Psoas muscle (tissue), 8 donors: ENCODE measurements around the gene FAM163B. TPM values are rescaled to one million over a fixed set of nuclear protein-coding genes. Genes with fewer than 3 reads are reported as not detected.

Experiments used
- ATAC-seq, 4 donors: fragments of 200-7000 bp; cut with Tn5 transposase; one replicate each; pipeline ENCODE4 v1.9.1; 2020; ENCODE audit warnings: moderate library complexity in 3 of 4, mild to moderate bottlenecking in 2 of 4
- DNase-seq, 2 donors: peaks; one replicate each; pipeline ENCODE4 v3.0.0-alpha.2; 2020
- H3K27ac ChIP-seq: fragments of 200-600 bp; one replicate; pipeline ENCODE4 v1.8.0; 2022
- H3K27me3 ChIP-seq, 3 donors: fragments of 200-600 bp in 1 of 3; one replicate each; pipeline versions ENCODE4 v1.6.1 to v1.8.0; 2013 to 2022; ENCODE audit warnings: low read length in 2 of 3, mild to moderate bottlenecking in 2 of 3, moderate library complexity in 1 of 3; ENCODE audit not compliant: insufficient read depth in 3 of 3
- H3K36me3 ChIP-seq, 2 donors: fragments of 200-600 bp in 1 of 2; one replicate each; pipeline versions ENCODE4 v1.6.1 to v1.8.0; 2013 to 2022; ENCODE audit warnings: low read depth in 1 of 2, mild to moderate bottlenecking in 1 of 2, moderate library complexity in 1 of 2; ENCODE audit not compliant: insufficient read depth in 1 of 2
- H3K4me1 ChIP-seq: fragments of 200-600 bp; one replicate; pipeline ENCODE4 v1.8.0; 2022
- H3K4me3 ChIP-seq: fragments of 200-600 bp; one replicate; pipeline ENCODE4 v1.8.0; 2022; ENCODE audit warnings: mild to moderate bottlenecking
- H3K9me3 ChIP-seq: fragments of 200-600 bp; one replicate; pipeline ENCODE4 v1.8.0; 2022
- WGBS, 3 donors: extraction: QIAGEN DNeasy Blood & Tissue Kit; methylation state at CpG; one replicate each; pipeline versions ENCODE4 v1.1.6 to v1.1.7; 2013; 5-methylcytosine and 5-hydroxymethylcytosine counted together
- intact Hi-C, 2 donors: fragments of 100-400 bp; cut with DNase I; formaldehyde crosslinking; loops; one replicate each; pipeline versions ENCODE4 v1.11.0 to v1.14.2; 2022
- polyA plus RNA-seq, 3 donors: library from polyadenylated mRNA; stranded (reverse); fragments of 200-250 nt; gene quantifications; one replicate each; pipeline ENCODE4 v1.2.3, GENCODE V29; 2013
- total RNA-seq, 4 donors: library from RNA; stranded (reverse); fragmentation: NEBNext Ultra II Directional in 2 of 4; extraction: Animal tissue kit (Norgen Biotek cat#: 25700) in 2 of 4; gene quantifications; one replicate each; pipeline versions ENCODE4 v1.2.1 to v1.2.4, GENCODE V29; 2021 to 2023
- TF ChIP-seq, protein P1 (sequence below): fragments of 200-600 bp; IDR thresholded peaks from one replicate; pipeline ENCODE4 v1.8.0; 2022; ENCODE audit warnings: antibody characterized with exemption
- donor health status: healthy with polysubstance abuse.
- donor health status: DM: no; HTN: no; CAD: no; lungs with moderate emphysema.
- donor health status: Bipolar disorder and iron deficiency.
- donor health status: healthy.
- donor health status: DM: yes; HTN: yes; CAD: no.
- donor health status: DM: no; HTN: no; CAD: no.
- donor health status: DM: no; HTN: no; CAD: no.
- donor health status: DM: yes; HTN: yes; CAD: no.

FAM163B gene
- total and polyA plus RNA-seq, 7 donors, result not detected

- Histone ChIP-seq H3K9me3 (no peaks in the 10 kb centered on the region), H3K36me3 (no peaks in the 10 kb centered on the region), H3K4me1 (no peaks in the 10 kb centered on the region), H3K27me3 (peaks cover 0 to 41% (median 6%) of the 10 kb centered on the region in 3 donors), H3K27ac (no peak overlapping the region), H3K4me3 (no peak overlapping the region)
- intact Hi-C loops, result loop anchor here in 1 of 2 donors (5.0 kb wide), 1 partner anchor 136 kb away; no protein-coding TSS in a partner anchor
- DNase-seq (no peak), ATAC-seq (no peak)
- 83 to 86% (median 84%) methylated on average over 17 of the region's 17 CpGs for WGBS, 3 donors
- TF ChIP-seq, protein P1, sequence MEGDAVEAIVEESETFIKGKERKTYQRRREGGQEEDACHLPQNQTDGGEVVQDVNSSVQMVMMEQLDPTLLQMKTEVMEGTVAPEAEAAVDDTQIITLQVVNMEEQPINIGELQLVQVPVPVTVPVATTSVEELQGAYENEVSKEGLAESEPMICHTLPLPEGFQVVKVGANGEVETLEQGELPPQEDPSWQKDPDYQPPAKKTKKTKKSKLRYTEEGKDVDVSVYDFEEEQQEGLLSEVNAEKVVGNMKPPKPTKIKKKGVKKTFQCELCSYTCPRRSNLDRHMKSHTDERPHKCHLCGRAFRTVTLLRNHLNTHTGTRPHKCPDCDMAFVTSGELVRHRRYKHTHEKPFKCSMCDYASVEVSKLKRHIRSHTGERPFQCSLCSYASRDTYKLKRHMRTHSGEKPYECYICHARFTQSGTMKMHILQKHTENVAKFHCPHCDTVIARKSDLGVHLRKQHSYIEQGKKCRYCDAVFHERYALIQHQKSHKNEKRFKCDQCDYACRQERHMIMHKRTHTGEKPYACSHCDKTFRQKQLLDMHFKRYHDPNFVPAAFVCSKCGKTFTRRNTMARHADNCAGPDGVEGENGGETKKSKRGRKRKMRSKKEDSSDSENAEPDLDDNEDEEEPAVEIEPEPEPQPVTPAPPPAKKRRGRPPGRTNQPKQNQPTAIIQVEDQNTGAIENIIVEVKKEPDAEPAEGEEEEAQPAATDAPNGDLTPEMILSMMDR, result no peak
These were observed 17.9 kb downstream of the FAM163B start for GRCh38 chr9:133591116-133591910.

DNA sequence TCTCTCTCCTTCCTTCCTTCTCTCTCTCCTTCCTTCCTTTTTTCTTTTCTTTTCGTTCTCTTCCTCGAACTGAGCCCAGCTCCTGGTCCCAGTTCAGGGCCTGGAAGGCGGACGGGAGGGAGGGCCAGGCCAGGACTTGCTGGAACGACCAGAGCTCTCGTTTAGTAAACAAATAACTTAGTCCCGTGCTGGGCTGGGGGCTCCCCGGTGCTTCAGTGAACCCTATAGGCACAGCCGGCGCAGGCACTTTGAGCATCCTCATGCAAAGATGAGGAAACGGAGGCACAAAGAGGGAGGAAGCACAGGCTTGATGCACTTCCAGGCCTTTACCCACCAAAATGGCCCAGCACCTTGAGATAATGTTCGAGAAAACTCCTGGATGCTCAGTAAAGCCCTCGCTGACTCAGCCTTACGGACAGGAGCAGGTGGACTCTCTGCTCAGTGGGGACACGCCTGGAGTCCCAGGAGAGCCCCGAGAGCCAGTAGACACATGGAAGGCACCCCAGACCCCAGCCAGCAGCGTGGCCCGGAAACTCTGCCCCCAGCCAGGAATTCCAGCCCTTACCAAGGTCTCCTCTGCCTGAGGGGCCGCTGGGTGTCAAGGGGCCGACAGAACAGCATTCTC is 18.8 kb downstream of the FAM163B start:
- Histone ChIP-seq H3K27ac (no peak overlapping the region), H3K4me3 (no peak overlapping the region), H3K4me1 (no peaks in the 10 kb centered on the region), H3K36me3 (no peaks in the 10 kb centered on the region), H3K27me3 (peaks cover 0 to 47% (median 14%) of the 10 kb centered on the region in 3 donors), H3K9me3 (no peaks in the 10 kb centered on the region)
- ATAC-seq (no peak), DNase-seq (no peak)
- 61 to 66% (median 61%) methylated on average over 19 to 20 of the region's 20 CpGs for WGBS, 3 donors
- intact Hi-C loops, result loop anchor here in 1 of 2 donors (5.0 kb wide), 1 partner anchor 137 kb away; no protein-coding TSS in a partner anchor
- TF ChIP-seq, protein P1, result no peak

DNA sequence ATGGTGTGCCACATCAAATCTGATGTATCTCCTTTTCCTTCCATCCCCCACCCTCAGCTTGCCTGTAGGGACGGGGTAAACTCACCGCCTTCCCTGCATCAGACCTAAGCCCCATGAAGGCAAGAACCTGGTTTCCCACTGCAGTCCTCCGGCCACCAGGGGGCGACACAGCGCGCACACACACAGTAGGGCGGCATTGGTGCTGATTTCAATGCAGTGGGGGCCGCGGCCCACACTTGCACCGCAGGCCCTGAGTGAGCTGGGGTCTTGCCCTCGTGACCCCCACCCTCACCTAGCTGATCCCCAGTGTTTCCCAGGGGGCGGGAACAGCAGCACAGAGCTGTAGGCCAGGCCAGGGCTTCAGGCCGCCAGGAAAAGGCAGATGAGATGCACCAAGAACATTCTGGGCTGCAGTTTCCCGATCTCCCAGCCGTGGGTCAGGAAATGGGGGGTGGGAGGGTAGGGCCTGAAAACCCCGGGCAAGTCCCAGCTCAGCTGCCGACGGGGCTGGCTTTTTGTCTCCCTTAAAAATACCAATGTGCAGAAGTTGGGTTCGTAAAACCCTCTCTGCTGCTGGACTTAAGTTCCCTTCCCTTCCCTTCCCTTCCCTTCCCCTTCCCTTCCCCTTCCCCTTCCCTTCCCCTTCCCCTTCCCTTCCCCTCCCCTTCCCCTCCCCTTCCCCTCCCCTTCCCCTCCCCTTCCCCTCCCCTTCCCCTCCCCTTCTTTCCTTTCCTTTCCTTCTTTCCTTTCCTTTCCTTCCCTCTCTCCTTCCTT is 19.5 kb downstream of the FAM163B start:
- H3K36me3 ChIP-seq, result no peaks in the 10 kb centered on the region

DNA sequence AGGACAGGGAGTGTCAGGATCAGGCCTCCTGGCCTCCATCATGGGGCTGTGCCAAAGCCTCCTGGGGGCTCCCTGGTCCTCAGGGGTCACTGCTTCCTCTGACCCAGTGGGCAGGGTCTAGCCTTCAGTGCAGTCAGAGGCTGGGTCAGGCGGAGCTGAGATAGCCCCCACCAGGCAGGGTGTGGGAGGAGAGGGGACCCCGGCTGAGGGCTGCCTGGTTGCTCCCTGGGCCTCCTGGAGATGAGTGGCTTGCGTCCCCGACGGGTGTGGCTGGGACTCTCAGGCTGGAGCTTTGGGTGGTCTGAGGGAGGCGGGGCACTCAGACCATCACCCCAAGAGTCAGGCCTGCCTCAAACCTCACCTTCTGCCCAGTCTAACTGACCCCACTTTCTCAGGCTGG is 21.7 kb downstream of the FAM163B start:
- no peak for ATAC-seq
- TF ChIP-seq, protein P1, result no peak
- no peaks in the 10 kb centered on the region for H3K9me3 ChIP-seq
- peaks cover 3% of the 10 kb centered on the region for H3K4me1 ChIP-seq
- WGBS, 3 donors, result 87 to 90% (median 90%) methylated on average over 6 of the region's 6 CpGs
- no peaks in the 10 kb centered on the region for H3K36me3 ChIP-seq
- intact Hi-C loops, result no loop called here
- H3K27ac ChIP-seq, result no peak overlapping the region
- H3K4me3 ChIP-seq, result no peak overlapping the region
- peaks cover 0 to 60% (median 19%) of the 10 kb centered on the region in 3 donors for H3K27me3 ChIP-seq
- no peak for DNase-seq

More for the DNA sequence above, 19.5 kb downstream of the FAM163B start:
- Histone ChIP-seq H3K4me3 (no peak overlapping the region), H3K27me3 (peaks cover 0 to 54% (median 17%) of the 10 kb centered on the region in 3 donors), H3K27ac (no peak overlapping the region), H3K9me3 (no peaks in the 10 kb centered on the region), H3K4me1 (peaks cover 3% of the 10 kb centered on the region)
- intact Hi-C loops, result loop anchor here in 1 of 2 donors (5.0 kb wide), 1 partner anchor 138 kb away; no protein-coding TSS in a partner anchor
- no peak for ATAC-seq
- 48 to 56% (median 49%) methylated on average over 19 of the region's 19 CpGs for WGBS, 3 donors
- TF ChIP-seq, protein P1, result peak; percentile 16
- DNase-seq, result no peak
